Heart left ventricle (tissue), 16 donors: Measurements from ENCODE around the gene WWTR1. TPM values are rescaled to one million over a fixed set of nuclear protein-coding genes. Genes with fewer than 3 reads are reported as not detected.

Experiments
- ATAC-seq, 4 donors: fragments of 200-7000 bp; cut with Tn5 transposase; one replicate each; pipeline ENCODE4 v1.9.1; 2020 to 2022; ENCODE audit warnings: moderate library complexity in 4 of 4, mild to moderate bottlenecking in 3 of 4, moderate number of reproducible peaks in 1 of 4
- DNase-seq, 5 donors: peaks; one replicate each; pipeline ENCODE4 v3.0.0-alpha.2; 2020
- H3K27ac ChIP-seq, 12 donors: fragments of 200-600 bp; sonication (generic) in 4 of 12; one replicate each; pipeline versions ENCODE4 v1.5.0 to v1.8.0; 2016 to 2022; ENCODE audit warnings: mild to moderate bottlenecking in 2 of 12
- H3K27me3 ChIP-seq, 9 donors: fragments of 200-600 bp; sonication (generic) in 2 of 9; one replicate each; pipeline versions ENCODE4 v1.5.1 to v1.8.0; 2016 to 2022; ENCODE audit warnings: mild to moderate bottlenecking in 3 of 9
- H3K36me3 ChIP-seq, 9 donors: fragments of 200-600 bp; sonication (generic) in 2 of 9; one replicate each; pipeline versions ENCODE4 v1.5.0 to v1.8.0; 2018 to 2022; ENCODE audit warnings: mild to moderate bottlenecking in 2 of 9
- H3K4me1 ChIP-seq, 12 donors: fragments of 200-600 bp; sonication (generic) in 4 of 12; one replicate each; pipeline versions ENCODE4 v1.5.0 to v1.8.0; 2016 to 2022; ENCODE audit warnings: mild to moderate bottlenecking in 3 of 12
- H3K4me3 ChIP-seq, 12 donors: fragments of 200-600 bp; sonication (generic) in 4 of 12; one replicate each; pipeline versions ENCODE4 v1.5.0 to v1.8.0; 2017 to 2022; ENCODE audit warnings: mild to moderate bottlenecking in 9 of 12, moderate library complexity in 4 of 12
- H3K9me3 ChIP-seq, 12 donors: fragments of 200-600 bp; sonication (generic) in 4 of 12; one replicate each; pipeline versions ENCODE4 v1.5.0 to v1.8.0; 2016 to 2022; ENCODE audit warnings: mild to moderate bottlenecking in 1 of 12
- POLR2A ChIP-seq, 2 donors: fragments of 450-650 bp; IDR thresholded peaks; one replicate each; pipeline ENCODE4 v1.6.1; 2017; ENCODE audit warnings: antibody characterized with exemption in 2 of 2, mild to moderate bottlenecking in 2 of 2, moderate library complexity in 2 of 2
- WGBS, 4 donors: extraction: QIAGEN DNeasy Blood & Tissue Kit in 2 of 4; methylation state at CpG; one replicate each; pipeline versions ENCODE4 v1.1.5 to v1.1.7; 2013 to 2018; 5-methylcytosine and 5-hydroxymethylcytosine counted together
- intact Hi-C, 10 donors: fragments of 100-400 bp; cut with DNase I; formaldehyde crosslinking; loops; one replicate each; pipeline versions ENCODE4 v1.11.1 to v1.14.2; 2022
- polyA plus RNA-seq, 2 donors: library from polyadenylated mRNA; stranded (reverse); fragments of 200-250 nt; gene quantifications; one replicate each; pipeline ENCODE4 v1.2.3, GENCODE V29; 2013
- total RNA-seq, 9 donors: library from RNA; depleted of rRNA in 2 of 9; stranded (reverse); fragments of >200 nt in 2 of 9; fragmentation: NEBNext Ultra II Directional in 3 of 9; extraction: Animal tissue kit (Norgen Biotek cat#: 25700) in 3 of 9; gene quantifications; one replicate each; pipeline versions ENCODE4 v1.1.0 to v1.2.4, GENCODE V29; 2016 to 2023
- TF ChIP-seq, protein P1 (sequence below), 12 donors: fragments of 200-600 bp; sonication (generic) in 4 of 12; IDR thresholded peaks; one replicate each; pipeline versions ENCODE4 v1.5.0 to v1.8.0; 2018 to 2022; ENCODE audit warnings: antibody characterized with exemption in 12 of 12, mild to moderate bottlenecking in 5 of 12
- donor health status: ischemic (EF 13 %, LVEDD 7.1; RV severe dilation, severe dysfunction).
- donor health status: healthy with polysubstance abuse.
- donor health status: DM: no; HTN: yes; CAD: no.
- donor health status: DM: no; HTN: no; CAD: no.
- donor health status: ischemic (EF 25% LVEDD 6.9; RV normal size, moderate dysfunction).
- donor health status: ischemic (EF 25% LVEDD 5.7; RV mildly dilated, moderate dysfunction).
- donor health status: healthy.
- donor health status: DM: yes; HTN: yes; CAD: no.
- donor health status: ischemic (EF 35%, LVEDD 5.7; RV mildly dilated, moderate dysfunction).
- donor health status: nonischemic (EF 11% LVEDD 7.7; RV severe dilation, severe dysfunction).
- donor health status: DM: yes; HTN: yes; CAD: no.
- donor health status: PGD.
- donor health status: ischemic (EF 29% LVEDD 5.4; RV normal size, mild dysfunction).
- donor health status: nonischemic (EF 23%, LVEDD 6.1; RV moderate dilation, normal function).

The WWTR1 gene
- total and polyA plus RNA-seq, 11 donors: 14.5 to 71.7 (median 41.2) TPM

DNA sequence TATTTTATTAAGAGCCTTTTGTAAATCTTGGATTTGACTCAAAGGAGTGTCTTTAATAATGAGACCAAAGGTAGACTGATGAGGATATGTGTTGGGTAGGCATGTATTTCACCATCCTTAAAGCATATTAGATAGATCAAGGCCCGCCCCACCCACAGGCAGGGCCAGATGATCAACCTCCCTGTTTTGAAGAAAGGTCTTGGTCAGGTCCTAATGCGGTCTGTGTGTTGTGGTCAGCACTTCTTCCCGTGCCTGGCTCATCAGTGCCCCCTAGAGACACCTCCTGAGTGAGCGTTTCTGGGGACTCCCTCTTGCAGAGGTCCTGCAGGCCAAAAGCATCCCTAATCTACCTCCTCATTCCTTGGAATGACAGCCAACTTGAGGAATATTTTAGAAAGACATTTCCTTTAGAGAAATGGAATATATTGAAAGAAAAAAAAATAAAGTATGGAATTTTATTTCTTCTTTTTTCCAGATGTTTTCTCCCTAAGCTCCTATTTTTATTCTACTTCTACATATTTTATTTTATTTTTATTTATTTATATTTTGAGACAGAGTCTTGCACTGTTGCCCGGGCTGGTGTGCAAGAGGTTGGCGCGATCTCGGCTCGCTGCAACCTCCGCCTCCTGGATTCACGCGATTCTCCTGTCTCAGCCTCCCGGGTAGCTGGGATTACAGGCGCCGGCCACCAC lies 177.4 kb downstream of the WWTR1 start:
- DNase-seq: peak; percentile 75 to 84 (median 81)
- H3K36me3 ChIP-seq: no peaks in the 10 kb centered on the region
- no peaks in the 10 kb centered on the region for H3K9me3 ChIP-seq
- peak overlapping the region; percentile 35 to 79 (median 68) for H3K27ac ChIP-seq
- H3K4me3 ChIP-seq: no peak overlapping the region
- H3K27me3 ChIP-seq: no peaks in the 10 kb centered on the region
- intact Hi-C loops: loop anchor here (1.0 to 10.0 kb wide), 8 partner anchors 84 to 356 kb away; partner anchors contain the start of gene HPS3 (in 6 of the 10)
- peak; percentile 84 to 98 (median 95) for ATAC-seq
- 70 to 72% (median 72%) methylated on average over 15 of the region's 15 CpGs for WGBS, 4 donors
- H3K4me1 ChIP-seq: peaks cover 0 to 19% (median 10%) of the 10 kb centered on the region in 12 donors
- TF ChIP-seq, protein P1, sequence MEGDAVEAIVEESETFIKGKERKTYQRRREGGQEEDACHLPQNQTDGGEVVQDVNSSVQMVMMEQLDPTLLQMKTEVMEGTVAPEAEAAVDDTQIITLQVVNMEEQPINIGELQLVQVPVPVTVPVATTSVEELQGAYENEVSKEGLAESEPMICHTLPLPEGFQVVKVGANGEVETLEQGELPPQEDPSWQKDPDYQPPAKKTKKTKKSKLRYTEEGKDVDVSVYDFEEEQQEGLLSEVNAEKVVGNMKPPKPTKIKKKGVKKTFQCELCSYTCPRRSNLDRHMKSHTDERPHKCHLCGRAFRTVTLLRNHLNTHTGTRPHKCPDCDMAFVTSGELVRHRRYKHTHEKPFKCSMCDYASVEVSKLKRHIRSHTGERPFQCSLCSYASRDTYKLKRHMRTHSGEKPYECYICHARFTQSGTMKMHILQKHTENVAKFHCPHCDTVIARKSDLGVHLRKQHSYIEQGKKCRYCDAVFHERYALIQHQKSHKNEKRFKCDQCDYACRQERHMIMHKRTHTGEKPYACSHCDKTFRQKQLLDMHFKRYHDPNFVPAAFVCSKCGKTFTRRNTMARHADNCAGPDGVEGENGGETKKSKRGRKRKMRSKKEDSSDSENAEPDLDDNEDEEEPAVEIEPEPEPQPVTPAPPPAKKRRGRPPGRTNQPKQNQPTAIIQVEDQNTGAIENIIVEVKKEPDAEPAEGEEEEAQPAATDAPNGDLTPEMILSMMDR (IDR thresholded peaks at IDR 0.05): peak; percentile 74 to 94 (median 85)
- TF ChIP-seq POLR2A (IDR thresholded peaks at IDR 0.05): no peak

DNA sequence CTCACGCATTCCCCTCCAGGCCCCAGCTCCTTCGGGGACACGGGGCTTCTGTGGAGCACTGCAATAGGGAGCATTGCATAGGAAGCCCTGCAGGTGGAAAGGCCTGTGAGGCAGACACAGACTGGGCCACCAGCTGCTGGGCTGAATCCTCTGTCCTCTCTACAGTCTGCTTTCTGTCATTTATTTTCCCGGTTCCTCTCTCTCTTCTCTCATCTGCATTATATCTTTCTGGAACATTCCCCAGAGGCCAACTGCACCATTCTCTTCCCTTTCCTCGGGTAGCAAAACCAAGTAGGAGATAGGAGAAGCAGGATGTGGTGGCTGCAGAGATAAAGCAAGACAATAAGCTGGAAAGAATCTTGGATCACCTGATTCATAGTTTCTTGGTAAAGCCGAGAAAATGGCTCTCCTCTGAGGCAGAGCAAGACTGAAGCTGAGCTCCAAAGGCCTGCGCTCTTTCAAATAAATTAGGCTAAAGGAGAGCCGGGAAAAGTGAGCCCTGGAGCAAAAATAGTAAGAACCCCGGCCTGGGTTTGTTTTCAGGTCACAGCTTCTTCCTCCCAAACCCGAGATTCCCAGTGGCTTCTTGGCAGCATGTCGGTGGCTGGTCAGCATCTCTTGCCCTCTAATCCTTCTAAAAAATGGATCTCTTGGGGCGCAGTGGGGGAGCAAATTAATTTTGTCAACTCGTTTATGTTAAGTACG lies 178.1 kb downstream of the WWTR1 start:
- peak overlapping the region; percentile 35 to 79 (median 68) for H3K27ac ChIP-seq
- peak in 2 of 5 donors; percentile 30 to 34 for DNase-seq
- no peaks in the 10 kb centered on the region for H3K27me3 ChIP-seq
- peak; percentile 25 to 58 (median 32) for ATAC-seq
- WGBS, 4 donors: 44 to 61% (median 48%) methylated on average over 14 of the region's 14 CpGs
- H3K9me3 ChIP-seq: no peaks in the 10 kb centered on the region
- H3K4me3 ChIP-seq: no peak overlapping the region
- no peak for TF ChIP-seq POLR2A (IDR thresholded peaks at IDR 0.05)
- TF ChIP-seq, protein P1 (IDR thresholded peaks at IDR 0.05): no peak
- intact Hi-C loops: loop anchor here (1.0 to 10.0 kb wide), 14 partner anchors 82 to 525 kb away; partner anchors contain the start of gene HPS3 (in 6 of the 10)
- H3K36me3 ChIP-seq: no peaks in the 10 kb centered on the region
- peaks cover 0 to 19% (median 10%) of the 10 kb centered on the region in 12 donors for H3K4me1 ChIP-seq

- DNase-seq (no peak), ATAC-seq (no peak)
- intact Hi-C loops: loop anchor here in 7 of 10 donors (5.0 to 10.0 kb wide), 6 partner anchors 79 to 521 kb away; no protein-coding TSS in a partner anchor
- Histone ChIP-seq H3K36me3 (no peaks in the 10 kb centered on the region), H3K4me3 (no peak overlapping the region), H3K27me3 (no peaks in the 10 kb centered on the region), H3K4me1 (peaks cover 0 to 43% (median 15%) of the 10 kb centered on the region in 12 donors), H3K9me3 (no peaks in the 10 kb centered on the region), H3K27ac (no peak overlapping the region)
- TF ChIP-seq, protein P1 (IDR thresholded peaks at IDR 0.05): no peak
- no peak for TF ChIP-seq POLR2A (IDR thresholded peaks at IDR 0.05)
- WGBS, 4 donors: 93 to 99% (median 94%) methylated on average over 4 of the region's 4 CpGs
These were observed 181.6 kb downstream of the WWTR1 start for GRCh38 chr3:149476225-149476624.
